K562 (cell line): Measurements from ENCODE around the gene OR2V1. TPM values are rescaled to one million over a fixed set of nuclear protein-coding genes. Genes with fewer than 3 reads are reported as not detected.

Experiments used
- ATAC-seq: fragments of 200-7000 bp; cut with Tn5 transposase; 3 replicates; pipeline ENCODE4 v1.9.1; 2020; ENCODE audit warnings: moderate library complexity
- BruUV-seq: library from RNA; stranded (reverse); fragments of 400-500 nt; replicated peaks from 2 replicates; lab custom pipeline; 2021; lab: Mats Ljungman, UMichigan
- CTCF ChIA-PET: fragments of 300-600 bp; formaldehyde crosslinking; extraction: SDS; loops from one replicate; lab custom pipeline; 2021; ENCODE audit warnings: low intra/inter-chr PET ratio; lab: Yijun Ruan, JAX
- POLR2A ChIA-PET: fragments of 300-600, 350-650 bp; sonication (Branson Sonifier 250); formaldehyde crosslinking; extraction: SDS; loops from one replicate; lab custom pipeline; 2021; ENCODE audit warnings: antibody characterized with exemption, inconsistent platforms; lab: Yijun Ruan, JAX
- DNase-seq, 4 experiments: peaks; one replicate each; pipeline versions ENCODE4 v3.0.0 to v3.0.0-alpha.2; 2011 to 2018; ENCODE audit warnings: low spot score in 3 of 4, mixed read lengths in 3 of 4; ENCODE audit errors: extremely low read depth in 1 of 4
- FAIRE-seq: peaks from 2 replicates; lab custom pipeline; 2011; peaks lifted over from hg19 to GRCh38; lab: Jason Lieb, UNC
- H2AFZ ChIP-seq: 2 replicates; pipeline ENCODE4 v1.6.0; 2011; ENCODE audit warnings: low read depth, low read length, control low read depth, inconsistent platforms
- H3K27ac ChIP-seq: fragments of 200-600 bp; 3 replicates; pipeline ENCODE4 v1.8.0; 2011; ENCODE audit warnings: low read depth, mild to moderate bottlenecking, control low read depth, inconsistent platforms, low read length, moderate library complexity, mixed read lengths; ENCODE audit errors: extremely low read depth
- H3K27me3 ChIP-seq, 2 experiments: fragments of 300-600 bp in 1 of 2; 2 replicates in 1 of 2; 3 replicates in 1 of 2; pipeline versions ENCODE4 v1.6.0 to v1.8.0; 2011; ENCODE audit warnings: inconsistent platforms in 2 of 2, low read length in 2 of 2, mild to moderate bottlenecking in 1 of 2, mixed read lengths in 1 of 2, moderate library complexity in 1 of 2; ENCODE audit not compliant: control insufficient read depth in 2 of 2, insufficient read depth in 2 of 2
- H3K36me3 ChIP-seq: fragments of 300-600 bp; 3 replicates; pipeline ENCODE4 v1.8.0; 2011; ENCODE audit warnings: mild to moderate bottlenecking, low read length, inconsistent platforms; ENCODE audit not compliant: control insufficient read depth, insufficient read depth
- H3K4me1 ChIP-seq, 2 experiments: fragments of 200-600 bp in 1 of 2; replicated peaks in 1 of 2; 2 replicates in 1 of 2; 3 replicates in 1 of 2; pipeline versions ENCODE4 v1.5.1 to v1.8.0; 2011; ENCODE audit warnings: inconsistent platforms in 2 of 2, low read length in 2 of 2, mild to moderate bottlenecking in 1 of 2, mixed read lengths in 1 of 2, moderate library complexity in 1 of 2; ENCODE audit not compliant: control insufficient read depth in 2 of 2, insufficient read depth in 2 of 2
- H3K4me2 ChIP-seq: 2 replicates; pipeline ENCODE4 v1.6.1; 2011; ENCODE audit warnings: low read length, control low read depth, inconsistent platforms, mixed read lengths; ENCODE audit not compliant: insufficient read depth
- H3K4me3 ChIP-seq: fragments of 200-600 bp; sonication (generic), shearing (Covaris generic); 2 replicates; pipeline ENCODE4 v1.5.1; 2016; ENCODE audit warnings: control low read depth, inconsistent platforms
- H3K79me2 ChIP-seq: fragments of 200-600 bp; 3 replicates; pipeline ENCODE4 v1.8.0; 2011; ENCODE audit warnings: low read length, inconsistent platforms; ENCODE audit not compliant: control insufficient read depth, insufficient read depth
- H3K9ac ChIP-seq, 2 experiments: 2 replicates each; pipeline versions ENCODE4 v1.6.0 to v1.6.1; 2011; ENCODE audit warnings: low read depth in 2 of 2, low read length in 2 of 2, control low read depth in 1 of 2, inconsistent platforms in 1 of 2, mild to moderate bottlenecking in 1 of 2, mixed read lengths in 1 of 2; ENCODE audit not compliant: insufficient read depth in 1 of 2
- H3K9me1 ChIP-seq: one replicate; pipeline ENCODE4 v1.6.0; 2011; ENCODE audit warnings: inconsistent platforms, mild to moderate bottlenecking, low read length, moderate library complexity; ENCODE audit not compliant: control insufficient read depth, insufficient read depth
- H3K9me3 ChIP-seq: replicated peaks from 2 replicates; pipeline ENCODE4 v1.5.1; 2011; ENCODE audit warnings: low read depth, low read length, inconsistent platforms; ENCODE audit not compliant: control insufficient read depth, insufficient read depth
- H4K20me1 ChIP-seq: replicated peaks from 2 replicates; pipeline ENCODE4 v1.6.1; 2011; ENCODE audit warnings: low read length, inconsistent platforms, mixed read lengths; ENCODE audit not compliant: control insufficient read depth, insufficient read depth
- BHLHE40 ChIP-seq: IDR thresholded peaks from 2 replicates; pipeline ENCODE4 v1.6.1; 2011; ENCODE audit warnings: low read length, improper control_type of control experiment
- HNRNPK ChIP-seq: fragments of 200-400 bp; formaldehyde crosslinking; IDR thresholded peaks from one replicate; pipeline ENCODE4 v1.6.1; 2018; ENCODE audit warnings: mild to moderate bottlenecking, low read depth, low read length; ENCODE audit not compliant: poor library complexity, severe bottlenecking
- MEIS2 ChIP-seq: fragments of 450-650 bp; IDR thresholded peaks from 2 replicates; pipeline ENCODE4 v1.6.1; 2014; ENCODE audit warnings: mild to moderate bottlenecking; ENCODE audit not compliant: partially characterized antibody
- WGBS: fragments of 100-300 bp; shearing (Covaris generic); methylation state at CpG from one replicate; pipeline ENCODE4 v1.1.6; 2016; ENCODE audit warnings: low coverage, mixed read lengths; ENCODE audit not compliant: insufficient coverage; ENCODE audit errors: missing lambda C conversion rate; 5-methylcytosine and 5-hydroxymethylcytosine counted together
- in situ Hi-C: fragments of 300-500 bp; cut with MboI; formaldehyde crosslinking; loops from 4 replicates; pipeline ENCODE4 v1.15.0; 2018; ENCODE audit warnings: inconsistent platforms, mixed read lengths
- intact Hi-C: fragments of 100-400 bp; cut with micrococcal nuclease; formaldehyde crosslinking; loops from 2 replicates; pipeline ENCODE4 v1.14.2; 2022
- polyA plus RNA-seq, 8 experiments: library from polyadenylated mRNA; depleted of rRNA in 4 of 8; stranded (reverse) in 5 of 8; unstranded in 3 of 8; fragments of >200 nt; fragmentation: Nextera tagmentation in 2 of 8; fragmentation: Illumina TruSeq in 1 of 8; extraction: Ambion mirVana in 2 of 8; extraction: Trizol in 1 of 8; gene quantifications; 2 replicates each; pipeline versions ENCODE4 v1.2.1 to v1.2.3, GENCODE V29; 2011 to 2014; ENCODE audit warnings: inconsistent platforms in 1 of 8, missing spikeins in 1 of 8
- total RNA-seq, 7 experiments: library from RNA; depleted of rRNA in 6 of 7; stranded (reverse); fragments of >200 nt in 6 of 7; fragmentation: Illumina TruSeq in 2 of 7; extraction: Trizol in 2 of 7; gene quantifications; 2 replicates each; pipeline versions ENCODE4 v1.2.1 to v1.2.3, GENCODE V29; 2011 to 2021; ENCODE audit warnings: low replicate concordance in 1 of 7
- TF ChIP-seq, protein P1 (sequence below): fragments of 450-650 bp; IDR thresholded peaks from 2 replicates; pipeline ENCODE4 v1.6.1; 2016
- TF ChIP-seq, protein P2 (sequence below): IDR thresholded peaks from 3 replicates; pipeline ENCODE4 v1.6.1; 2011; ENCODE audit warnings: borderline replicate concordance, mild to moderate bottlenecking, moderate library complexity; ENCODE audit not compliant: insufficient read length; ENCODE audit errors: extremely low read depth
- TF ChIP-seq, protein P3 (sequence below): sonication (generic); IDR thresholded peaks from 2 replicates; pipeline ENCODE4 v1.6.1; 2016

Gene OR2V1
- total and polyA plus RNA-seq, 9 of the 15 experiments (the other 6 are each of a cell fraction or from before 2014, with no cell fraction given): 0.04 to 0.28 (median 0.15) TPM; not detected in 5

DNA sequence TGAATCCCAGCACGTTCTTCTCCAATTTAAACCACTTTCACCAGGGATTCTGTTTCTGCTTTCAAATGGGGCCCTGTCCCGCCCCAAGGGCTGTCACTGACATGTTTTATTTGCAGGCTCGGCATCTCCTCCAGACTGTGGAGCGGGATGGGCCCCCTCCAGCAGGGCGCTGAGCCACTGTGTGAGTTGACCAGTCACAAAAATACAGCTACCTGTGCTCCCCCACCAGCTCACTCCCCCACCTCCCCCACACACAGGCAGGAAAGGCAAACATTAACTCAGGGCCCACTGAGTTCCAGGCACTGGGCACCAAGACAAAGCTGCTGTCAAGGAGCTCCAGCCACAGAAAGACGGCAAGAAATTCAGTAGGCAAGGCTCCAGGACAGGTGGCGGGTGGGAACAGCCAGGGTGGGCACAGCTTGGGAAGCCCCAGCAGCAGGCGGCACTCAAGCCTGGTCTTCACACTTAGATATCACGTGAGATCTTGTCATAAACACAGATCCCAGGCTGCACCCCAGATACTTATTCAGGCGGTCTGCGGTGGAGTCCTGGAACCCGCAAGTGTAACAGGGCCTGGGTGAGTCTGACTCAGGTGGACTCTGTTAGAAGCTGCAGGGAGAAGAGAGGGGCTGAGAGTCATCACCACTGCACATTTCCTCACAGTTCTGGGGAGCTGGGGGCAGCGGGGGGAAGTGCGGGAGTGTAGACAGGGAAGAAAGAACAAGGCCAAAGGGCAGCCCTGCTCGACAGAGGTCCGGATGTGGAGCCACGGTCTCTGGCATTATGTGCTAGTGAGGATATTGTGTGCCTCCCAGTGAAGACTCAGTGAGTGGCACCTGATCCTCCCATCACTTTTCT lies 44.7 kb downstream of the OR2V1 start:
- H3K9ac ChIP-seq: no peak overlapping the region; a peak in 1 of 4 replicates
- intact Hi-C loops: loop anchor here (5.0 kb wide), 1 partner anchor 219 kb away; no protein-coding TSS in a partner anchor
- DNase-seq: no peak
- H3K27ac ChIP-seq: no peak overlapping the region
- CTCF ChIA-PET: no interaction called here
- no peaks in the 10 kb centered on the region for H3K9me3 ChIP-seq
- in situ Hi-C loops: no loop called here
- H3K79me2 ChIP-seq: no peaks in the 10 kb centered on the region
- H3K4me2 ChIP-seq: no peak overlapping the region; the same call in 1 of the 2 replicates
- H3K4me1 ChIP-seq: peaks cover 4 to 9% of the 10 kb centered on the region in 2 experiments; a peak in 3 of 5 replicates
- no peaks in the 10 kb centered on the region for H4K20me1 ChIP-seq
- ATAC-seq: peak; percentile 34; the same call in 2 of the 3 replicates
- BruUV-seq: no TSS peak
- H2AFZ ChIP-seq: peak overlapping the region; percentile 71
- no peaks in the 10 kb centered on the region for H3K36me3 ChIP-seq
- TF ChIP-seq, protein P1, sequence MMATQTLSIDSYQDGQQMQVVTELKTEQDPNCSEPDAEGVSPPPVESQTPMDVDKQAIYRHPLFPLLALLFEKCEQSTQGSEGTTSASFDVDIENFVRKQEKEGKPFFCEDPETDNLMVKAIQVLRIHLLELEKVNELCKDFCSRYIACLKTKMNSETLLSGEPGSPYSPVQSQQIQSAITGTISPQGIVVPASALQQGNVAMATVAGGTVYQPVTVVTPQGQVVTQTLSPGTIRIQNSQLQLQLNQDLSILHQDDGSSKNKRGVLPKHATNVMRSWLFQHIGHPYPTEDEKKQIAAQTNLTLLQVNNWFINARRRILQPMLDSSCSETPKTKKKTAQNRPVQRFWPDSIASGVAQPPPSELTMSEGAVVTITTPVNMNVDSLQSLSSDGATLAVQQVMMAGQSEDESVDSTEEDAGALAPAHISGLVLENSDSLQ: peak; percentile 31; the same call in 1 of the 2 replicates
- TF ChIP-seq, protein P2, sequence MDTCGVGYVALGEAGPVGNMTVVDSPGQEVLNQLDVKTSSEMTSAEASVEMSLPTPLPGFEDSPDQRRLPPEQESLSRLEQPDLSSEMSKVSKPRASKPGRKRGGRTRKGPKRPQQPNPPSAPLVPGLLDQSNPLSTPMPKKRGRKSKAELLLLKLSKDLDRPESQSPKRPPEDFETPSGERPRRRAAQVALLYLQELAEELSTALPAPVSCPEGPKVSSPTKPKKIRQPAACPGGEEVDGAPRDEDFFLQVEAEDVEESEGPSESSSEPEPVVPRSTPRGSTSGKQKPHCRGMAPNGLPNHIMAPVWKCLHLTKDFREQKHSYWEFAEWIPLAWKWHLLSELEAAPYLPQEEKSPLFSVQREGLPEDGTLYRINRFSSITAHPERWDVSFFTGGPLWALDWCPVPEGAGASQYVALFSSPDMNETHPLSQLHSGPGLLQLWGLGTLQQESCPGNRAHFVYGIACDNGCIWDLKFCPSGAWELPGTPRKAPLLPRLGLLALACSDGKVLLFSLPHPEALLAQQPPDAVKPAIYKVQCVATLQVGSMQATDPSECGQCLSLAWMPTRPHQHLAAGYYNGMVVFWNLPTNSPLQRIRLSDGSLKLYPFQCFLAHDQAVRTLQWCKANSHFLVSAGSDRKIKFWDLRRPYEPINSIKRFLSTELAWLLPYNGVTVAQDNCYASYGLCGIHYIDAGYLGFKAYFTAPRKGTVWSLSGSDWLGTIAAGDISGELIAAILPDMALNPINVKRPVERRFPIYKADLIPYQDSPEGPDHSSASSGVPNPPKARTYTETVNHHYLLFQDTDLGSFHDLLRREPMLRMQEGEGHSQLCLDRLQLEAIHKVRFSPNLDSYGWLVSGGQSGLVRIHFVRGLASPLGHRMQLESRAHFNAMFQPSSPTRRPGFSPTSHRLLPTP: no peak
- TF ChIP-seq HNRNPK (no peak), BHLHE40 (no peak), MEIS2 (peak; percentile 14)
- TF ChIP-seq, protein P3, sequence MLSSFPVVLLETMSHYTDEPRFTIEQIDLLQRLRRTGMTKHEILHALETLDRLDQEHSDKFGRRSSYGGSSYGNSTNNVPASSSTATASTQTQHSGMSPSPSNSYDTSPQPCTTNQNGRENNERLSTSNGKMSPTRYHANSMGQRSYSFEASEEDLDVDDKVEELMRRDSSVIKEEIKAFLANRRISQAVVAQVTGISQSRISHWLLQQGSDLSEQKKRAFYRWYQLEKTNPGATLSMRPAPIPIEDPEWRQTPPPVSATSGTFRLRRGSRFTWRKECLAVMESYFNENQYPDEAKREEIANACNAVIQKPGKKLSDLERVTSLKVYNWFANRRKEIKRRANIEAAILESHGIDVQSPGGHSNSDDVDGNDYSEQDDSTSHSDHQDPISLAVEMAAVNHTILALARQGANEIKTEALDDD: no peak
- 62% methylated on average over 15 of the region's 17 CpGs for WGBS
- POLR2A ChIA-PET: interaction anchor here (0.5 to 1.5 kb wide), 8 partner anchors 13 to 276 kb away, joined by 3 to 6 read pairs (median 4); partner anchors contain the start of gene BTNL9
- peaks cover 0 to 2% of the 10 kb centered on the region in 2 experiments; a peak in 1 of 5 replicates for H3K27me3 ChIP-seq
- H3K9me1 ChIP-seq: no peaks in the 10 kb centered on the region
- no peak overlapping the region for H3K4me3 ChIP-seq
- FAIRE-seq: no peak
